ENCODE measurements around the gene NACA2.
A peak's percentile ranks its signal among the peaks of the same experiment; 100 is the strongest.
"Not testable (repeated sequence)": the region's sequence is repeated elsewhere in the genome, so short reads cannot be mapped to it uniquely, and the experiment has no call there.

Gene NACA2

DNA sequence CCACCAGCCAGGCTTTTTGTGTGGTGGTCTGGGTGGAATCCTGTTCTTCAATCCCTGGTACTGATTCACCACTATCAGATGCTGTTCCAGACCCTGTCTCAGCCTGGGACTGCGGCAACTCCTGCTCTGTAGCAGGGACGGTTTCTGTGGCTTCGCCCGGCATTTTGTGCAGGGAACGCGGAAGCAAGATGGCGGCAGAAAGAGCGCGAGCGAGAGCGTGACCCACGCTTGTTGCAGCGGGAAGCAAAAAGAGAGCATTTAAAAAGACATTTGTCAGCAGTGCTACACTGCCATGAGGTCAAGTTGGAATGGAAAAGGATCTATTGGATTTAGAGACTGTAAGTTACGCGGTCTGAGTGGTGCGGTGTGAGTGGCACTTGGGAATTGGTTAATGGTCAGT is at the start of gene NACA2:
Gene NACA2 (minus strand): TSS at position 202 of the 400 bp plus-strand sequence. CDS start 39 bp downstream, at position 163.
- no peak for DNase-seq

DNA sequence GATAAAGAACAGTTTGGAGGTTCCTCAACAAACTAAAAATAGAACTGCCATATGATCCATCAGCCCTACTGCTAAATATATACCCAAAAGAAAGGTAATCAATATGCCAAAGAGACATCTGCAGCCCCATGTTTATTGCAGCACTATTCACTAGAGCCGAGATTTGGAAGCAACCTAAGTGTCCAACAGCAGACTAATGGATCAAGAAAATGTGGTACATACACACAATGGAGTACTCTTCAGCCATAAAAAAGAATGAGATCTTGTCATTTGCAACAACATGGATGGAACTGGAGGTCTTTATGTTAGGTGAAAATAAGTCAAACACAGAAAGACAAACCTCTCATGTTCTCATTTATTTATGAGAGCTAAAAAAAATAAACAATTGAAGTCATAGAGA is 48.8 kb upstream of the NACA2 start:
- no peak for DNase-seq

DNA sequence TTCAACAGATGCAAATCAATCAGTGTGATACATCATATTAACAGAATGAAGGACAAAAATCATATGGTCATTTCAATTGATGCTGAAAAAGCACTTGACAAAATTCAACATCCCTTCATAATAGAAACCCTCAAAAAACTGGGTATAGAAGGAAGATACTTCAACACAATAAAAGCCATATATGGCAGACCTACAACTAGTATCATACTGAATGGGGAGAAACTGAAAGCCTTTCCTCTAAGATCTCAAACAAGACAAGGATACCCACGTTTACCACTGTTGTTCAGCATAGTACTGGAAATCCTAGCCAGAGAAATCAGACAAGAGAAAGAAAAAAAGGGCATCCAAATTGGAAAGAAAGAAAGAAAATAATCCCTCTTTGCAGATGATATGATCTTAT is 47.1 kb upstream of the NACA2 start:
- DNase-seq, result no peak

DNA sequence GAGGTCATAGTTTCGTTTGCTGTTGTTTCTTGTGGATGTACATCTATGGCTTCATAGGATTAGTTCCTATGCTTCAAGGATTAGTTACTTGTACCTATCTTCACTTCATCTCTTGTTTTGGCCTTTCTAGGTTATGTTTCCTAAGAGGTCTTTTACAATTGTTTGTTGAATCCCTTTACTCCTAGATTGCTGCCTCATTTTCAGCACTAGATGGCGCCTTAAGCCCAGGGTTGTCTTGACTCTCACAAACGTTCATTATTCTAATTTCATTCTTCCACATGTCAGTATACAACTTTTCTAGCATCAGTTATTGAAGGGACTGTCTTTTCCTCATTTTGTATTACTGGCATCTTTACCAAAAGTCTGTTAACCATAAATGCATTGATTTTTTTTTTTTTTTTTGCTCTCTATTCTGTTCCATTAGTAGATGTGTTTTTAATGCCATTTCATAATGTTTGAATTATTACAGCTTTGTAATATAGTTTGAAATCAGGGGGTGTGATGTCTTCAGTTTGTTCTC is 45.0 kb upstream of the NACA2 start:
- peak; percentile 33 for DNase-seq

DNA sequence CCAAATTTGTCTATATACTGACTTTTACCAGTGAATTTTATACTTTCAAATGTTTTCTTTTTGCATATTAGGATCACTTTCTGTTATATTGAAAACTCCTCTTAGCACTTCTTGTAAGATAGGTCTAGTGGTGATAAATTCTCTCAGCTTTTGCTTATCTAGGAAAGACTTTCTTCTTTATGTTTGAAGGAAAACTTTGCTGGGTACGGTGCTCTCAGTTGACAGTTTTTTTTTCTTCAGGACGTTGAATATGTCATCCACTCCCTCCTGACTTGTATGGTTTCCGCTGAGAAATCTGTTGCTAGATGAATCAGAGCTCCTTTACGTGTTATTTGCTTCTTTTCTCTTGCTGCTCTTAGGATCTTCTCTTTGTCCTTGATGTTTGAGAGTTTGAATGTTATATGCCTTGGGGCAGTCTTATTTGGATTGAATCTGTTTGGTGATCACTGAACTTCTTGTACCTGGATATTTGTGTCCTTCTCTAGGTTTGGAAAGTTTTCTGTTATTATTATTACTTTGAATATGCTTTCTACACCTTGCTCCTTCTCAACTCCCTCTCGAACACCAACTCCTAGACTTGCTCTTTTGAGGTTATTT is 44.0 kb upstream of the NACA2 start:
- no peak for DNase-seq

DNA sequence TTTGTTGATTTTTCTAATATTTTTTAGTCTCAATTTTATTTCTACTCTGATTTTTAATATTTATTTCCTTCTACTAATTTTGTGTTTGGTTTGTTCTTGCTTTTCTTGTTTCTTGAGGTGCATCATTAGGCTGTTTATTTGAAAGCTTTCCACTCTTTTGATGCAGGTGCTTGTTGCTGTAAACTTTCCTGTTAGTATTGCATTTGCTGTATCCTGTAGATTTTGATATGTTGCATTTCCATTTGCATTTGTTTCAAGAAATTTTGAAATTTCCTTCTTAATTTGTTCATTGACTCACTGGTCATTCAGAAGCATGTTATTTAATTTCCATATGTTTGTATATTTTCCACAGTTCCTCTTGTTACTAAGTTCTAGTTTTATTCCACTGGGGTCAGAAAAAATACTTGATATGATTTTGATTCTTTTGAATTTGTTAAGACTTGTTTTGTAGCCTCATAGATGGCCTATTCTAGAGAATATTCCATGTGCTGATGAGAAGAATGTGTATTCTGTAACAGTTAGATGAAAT is 43.1 kb upstream of the NACA2 start:
- no peak for DNase-seq

DNA sequence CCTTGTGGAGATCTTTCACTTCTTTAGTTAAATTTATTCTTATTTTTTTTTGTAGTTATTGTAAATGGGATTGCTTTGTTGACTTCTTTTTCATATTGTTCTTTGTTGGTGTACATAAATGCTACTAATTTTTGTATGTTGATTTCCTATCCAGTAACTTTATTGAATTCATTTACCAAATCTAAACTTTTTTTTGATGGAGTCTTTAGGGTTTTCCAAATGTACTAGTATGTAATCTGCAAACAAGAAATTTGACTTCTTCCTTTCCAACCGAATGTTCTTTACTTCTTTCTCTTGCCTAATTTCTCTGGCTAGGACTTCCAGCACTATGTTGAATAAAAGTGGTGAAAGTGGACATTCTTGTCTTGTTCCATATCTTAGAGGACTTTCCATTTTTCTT is 41.8 kb upstream of the NACA2 start:
- DNase-seq, result no peak

DNA sequence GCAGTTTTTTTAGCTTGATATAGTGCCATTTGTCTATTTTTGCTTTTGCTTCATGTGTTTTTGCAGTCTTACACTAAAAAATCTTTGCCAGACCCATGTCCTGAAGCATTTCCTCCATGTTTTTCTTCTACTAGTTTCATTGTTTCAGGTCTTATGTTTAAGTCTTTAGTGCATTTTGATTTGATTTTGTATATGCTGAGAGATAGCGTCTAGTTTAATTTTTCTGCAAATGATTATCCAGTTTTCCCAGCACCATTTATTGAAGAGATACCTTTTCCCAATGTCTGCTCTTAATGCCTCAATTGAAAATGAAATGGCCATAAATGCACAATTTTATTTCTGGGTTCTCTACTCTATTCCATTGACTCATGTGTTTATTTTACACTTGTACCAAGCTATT is 40.8 kb upstream of the NACA2 start:
- DNase-seq, result no peak

DNA sequence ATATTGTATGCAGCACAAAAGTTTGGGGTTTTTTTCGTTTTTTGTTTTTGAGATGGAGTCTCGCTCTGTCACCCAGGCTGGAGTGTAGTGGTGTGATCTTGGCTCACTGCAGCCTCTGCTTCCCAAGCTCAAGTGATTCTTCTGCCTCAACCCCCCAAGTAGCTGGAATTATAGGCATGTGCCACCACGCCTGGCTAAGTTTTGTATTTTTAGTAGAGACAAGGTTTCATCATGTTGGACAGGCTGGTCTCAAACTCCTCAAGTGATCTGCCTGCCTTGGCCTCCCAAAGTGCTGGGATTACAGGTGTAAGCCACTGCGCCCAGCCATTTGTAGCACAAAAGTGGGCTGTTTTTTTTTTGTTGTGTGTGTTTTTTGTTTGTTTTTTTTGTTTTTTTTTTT is 37.1 kb upstream of the NACA2 start:
- DNase-seq, result not testable (repeated sequence)

DNA sequence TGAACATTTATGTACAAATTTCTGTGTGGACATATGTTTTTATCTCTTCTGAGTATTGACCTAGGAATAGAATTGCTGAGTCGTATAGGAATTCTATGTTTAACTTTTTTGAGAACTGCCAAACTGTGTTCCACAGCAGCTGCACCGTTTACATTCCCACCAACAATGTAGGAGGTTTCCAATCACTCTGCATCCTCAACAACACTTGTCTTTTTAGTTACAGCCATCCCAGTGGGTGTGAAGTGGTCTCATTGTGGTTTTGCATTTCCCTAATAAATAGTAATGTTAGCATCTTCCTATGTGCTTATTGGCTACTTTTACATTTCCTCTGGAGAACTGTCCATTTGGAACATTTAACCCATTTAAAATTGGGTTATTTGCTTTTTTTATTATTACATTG is 36.6 kb upstream of the NACA2 start:
- no peak for DNase-seq

DNA sequence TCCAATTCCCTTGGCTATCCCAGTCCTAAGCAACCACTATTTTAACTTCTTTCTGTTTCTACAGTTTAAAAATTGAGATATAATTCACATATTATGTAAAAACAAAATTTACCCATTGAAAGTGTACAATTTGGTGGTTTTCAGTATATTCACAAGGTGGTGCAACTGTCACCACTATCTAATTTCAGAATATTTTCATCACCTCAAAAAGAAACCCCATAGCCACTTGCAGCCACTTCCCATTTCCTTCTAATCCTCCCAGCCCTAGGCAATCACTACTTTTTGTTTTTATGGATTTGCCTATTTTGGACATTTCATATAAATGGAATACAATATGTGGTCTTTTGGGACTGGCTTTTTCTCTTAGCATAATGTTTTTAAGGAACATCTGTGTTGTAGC is 36.1 kb upstream of the NACA2 start:
- DNase-seq, result no peak

DNA sequence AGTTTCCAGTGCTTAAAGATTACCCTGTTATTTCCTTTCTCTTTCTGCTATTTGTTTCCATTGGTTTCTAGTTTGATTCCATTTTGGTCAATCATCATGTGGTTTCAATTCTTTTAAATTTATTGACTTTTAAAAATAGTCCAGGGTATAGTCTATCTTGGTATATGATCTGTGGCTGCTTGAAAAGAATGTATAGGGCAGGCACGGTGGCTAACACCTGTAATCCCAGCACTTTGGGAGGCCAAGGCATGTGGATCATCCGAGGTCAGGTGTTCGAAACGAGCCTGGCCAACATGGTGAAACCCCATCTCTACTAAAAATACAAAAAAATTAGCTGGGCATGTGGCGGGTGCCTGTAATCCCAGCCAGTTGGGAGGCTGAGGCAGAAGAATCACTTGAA is 34.5 kb upstream of the NACA2 start:
- DNase-seq, result no peak

DNA sequence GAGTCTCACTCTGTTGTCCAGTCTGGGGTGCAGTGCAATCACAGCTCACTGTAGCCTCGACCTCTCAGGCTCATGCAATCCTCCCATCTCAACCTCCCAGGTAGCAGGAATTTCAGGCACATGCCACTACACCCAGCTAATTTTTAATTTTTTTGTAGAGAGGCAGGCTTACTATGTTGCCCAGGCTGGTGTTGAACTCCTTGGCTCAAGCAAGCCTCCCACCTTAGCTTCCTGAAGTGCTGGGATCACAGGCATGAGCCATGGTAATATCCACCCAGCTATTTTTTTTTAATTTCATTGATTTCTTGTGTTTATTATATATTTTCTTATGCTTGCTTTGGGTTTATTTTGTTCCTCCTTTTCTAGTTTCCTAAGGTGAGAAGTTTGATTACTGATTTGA is 33.9 kb upstream of the NACA2 start:
- no peak for DNase-seq

DNA sequence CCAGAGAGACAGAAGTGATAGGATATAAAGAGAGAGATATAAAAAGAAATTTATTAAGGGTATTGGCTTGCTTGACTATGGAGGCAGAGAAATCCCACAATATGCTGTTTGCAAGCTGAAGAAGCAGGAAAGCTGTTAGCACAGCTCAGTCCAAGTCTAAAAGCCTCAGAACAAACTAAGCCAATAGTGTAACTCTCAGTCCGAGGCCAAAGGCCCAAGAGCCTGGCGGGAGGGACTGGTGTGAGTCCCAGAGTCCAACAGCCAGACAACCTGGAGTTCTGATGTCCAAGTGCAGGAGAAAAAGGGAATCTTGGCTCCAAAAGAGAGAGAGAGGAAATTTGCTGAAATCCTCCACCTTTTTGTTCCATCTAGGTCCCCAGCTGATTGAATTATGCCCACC is 30.3 kb upstream of the NACA2 start:
- no peak for DNase-seq

DNA sequence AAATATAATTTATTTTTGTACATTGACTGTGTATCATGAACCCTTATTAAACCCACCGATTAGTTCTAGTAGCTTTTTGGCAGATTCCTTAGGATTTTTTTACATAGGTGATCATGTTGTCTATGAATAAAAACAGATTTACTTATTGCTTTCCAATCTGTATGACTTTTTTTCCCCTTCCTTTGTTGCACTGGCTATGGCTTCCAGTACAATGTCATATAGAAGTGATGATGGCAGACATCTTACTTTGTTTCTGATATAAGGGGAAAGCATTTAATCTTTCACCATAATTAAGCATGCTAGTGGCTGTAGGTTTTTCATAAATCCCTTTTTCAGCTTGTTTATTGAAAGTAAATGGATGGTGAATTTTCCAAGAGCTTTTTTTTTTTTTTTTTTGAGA is 28.9 kb upstream of the NACA2 start:
- DNase-seq, result no peak

DNA sequence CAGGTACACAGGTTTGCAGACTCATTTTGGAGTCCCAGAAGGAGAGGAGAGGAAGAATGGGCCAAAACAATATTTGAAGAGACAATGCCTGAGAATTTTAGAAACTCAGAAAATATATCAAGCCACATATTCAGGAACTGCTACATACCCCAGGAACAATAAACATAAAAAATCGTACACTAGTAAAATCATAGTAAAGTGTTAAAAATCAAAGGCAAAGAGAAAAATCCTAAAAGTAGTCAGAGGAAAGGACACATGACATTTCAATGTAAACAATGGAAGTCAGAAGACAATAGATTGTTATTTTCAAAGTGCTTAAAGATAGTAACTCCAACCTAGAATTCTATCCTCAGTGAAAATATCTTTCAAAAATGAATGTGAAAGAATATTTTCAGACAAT is 28.5 kb upstream of the NACA2 start:
- no peak for DNase-seq

DNA sequence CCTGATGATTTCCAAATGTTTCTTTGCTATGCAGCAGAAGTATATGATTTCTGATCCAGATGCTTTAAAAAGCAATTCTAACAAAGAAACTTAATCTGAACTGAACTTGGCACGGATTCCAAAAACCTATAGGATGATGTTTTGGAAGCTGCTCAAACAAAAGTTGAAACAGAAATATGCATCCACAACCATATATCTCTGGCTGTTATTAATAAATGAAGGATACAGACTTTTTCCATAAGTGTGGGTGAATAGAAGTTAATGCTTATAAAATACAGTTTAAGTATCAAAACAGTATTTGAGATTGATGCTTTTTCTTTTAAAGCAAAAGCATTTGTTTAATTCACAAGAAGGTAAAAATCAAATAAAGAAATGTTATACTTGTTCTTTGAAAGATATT is 27.9 kb upstream of the NACA2 start:
- no peak for DNase-seq

DNA sequence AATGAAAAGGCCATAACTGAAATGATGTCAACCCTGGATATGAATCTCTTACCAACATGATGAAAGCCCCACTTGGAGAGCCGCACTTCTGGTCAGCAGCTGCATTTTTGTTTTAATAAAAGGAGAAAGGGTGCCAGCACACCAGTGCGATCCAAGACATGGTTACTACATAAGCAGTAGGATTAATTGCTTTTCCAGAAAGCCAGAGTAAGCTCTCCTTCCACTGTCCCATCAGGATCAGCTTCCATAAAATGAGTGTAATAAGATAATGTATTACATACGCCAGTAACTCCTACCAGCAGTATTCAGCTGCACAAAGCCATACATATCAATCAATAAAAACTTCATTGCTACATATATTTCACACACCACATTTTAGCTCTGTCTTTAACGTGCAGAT is 26.3 kb upstream of the NACA2 start:
- DNase-seq, result no peak

DNA sequence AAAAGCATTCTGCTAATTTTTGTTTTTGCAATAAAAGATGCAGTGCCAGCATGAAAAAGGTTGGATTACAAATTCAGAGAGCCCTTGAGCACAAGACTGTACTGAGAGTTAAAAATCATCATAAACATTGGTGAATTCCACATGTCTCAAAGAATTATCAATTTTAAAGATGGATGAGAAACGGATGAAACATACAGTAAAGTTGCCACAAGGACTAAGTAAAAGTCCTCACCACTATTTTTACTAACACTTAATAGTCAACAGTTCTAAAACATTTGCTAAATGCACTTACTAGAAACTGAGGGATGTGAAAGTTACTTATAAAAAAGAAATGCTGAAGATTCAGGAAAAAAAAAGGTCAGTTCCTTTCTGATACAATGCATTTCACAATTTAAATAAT is 25.8 kb upstream of the NACA2 start:
- no peak for DNase-seq

DNA sequence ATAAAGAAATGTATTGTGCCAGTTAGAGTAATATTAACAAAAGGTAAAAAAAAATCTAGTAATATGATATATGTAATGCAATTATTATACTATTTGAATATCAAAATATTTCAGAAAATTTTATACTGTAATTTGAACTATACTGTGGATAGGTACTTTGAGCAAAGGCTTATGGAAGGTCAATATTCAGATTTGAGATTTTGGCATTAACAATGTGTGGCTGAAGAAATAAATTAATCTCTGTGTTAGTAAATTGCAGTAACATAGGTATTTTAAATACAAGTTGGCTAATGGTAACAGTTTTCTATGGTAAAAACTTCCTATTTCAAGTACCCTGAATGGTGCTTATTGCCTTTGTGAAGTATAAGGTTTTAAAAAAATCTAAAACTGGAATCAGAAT is 23.2 kb upstream of the NACA2 start:
- DNase-seq, result no peak

DNA sequence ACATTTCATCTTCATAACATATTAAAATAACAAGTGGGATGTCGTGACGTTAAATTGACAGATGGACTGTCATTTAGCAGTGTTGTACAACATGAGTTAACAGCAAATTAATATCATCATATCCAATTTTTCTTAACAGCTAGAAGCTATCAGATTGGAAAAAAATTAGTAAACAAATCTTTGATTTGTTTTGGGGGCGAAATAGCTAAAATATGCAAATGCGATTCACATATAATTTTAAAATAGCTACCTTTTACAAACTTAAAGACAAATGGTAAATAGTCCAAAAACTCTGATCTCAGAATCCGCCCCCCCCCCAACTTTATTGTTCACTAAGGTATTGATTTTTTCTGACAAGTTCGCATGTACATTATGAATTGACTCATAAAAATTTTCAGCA is 20.3 kb upstream of the NACA2 start:
- no peak for DNase-seq

DNA sequence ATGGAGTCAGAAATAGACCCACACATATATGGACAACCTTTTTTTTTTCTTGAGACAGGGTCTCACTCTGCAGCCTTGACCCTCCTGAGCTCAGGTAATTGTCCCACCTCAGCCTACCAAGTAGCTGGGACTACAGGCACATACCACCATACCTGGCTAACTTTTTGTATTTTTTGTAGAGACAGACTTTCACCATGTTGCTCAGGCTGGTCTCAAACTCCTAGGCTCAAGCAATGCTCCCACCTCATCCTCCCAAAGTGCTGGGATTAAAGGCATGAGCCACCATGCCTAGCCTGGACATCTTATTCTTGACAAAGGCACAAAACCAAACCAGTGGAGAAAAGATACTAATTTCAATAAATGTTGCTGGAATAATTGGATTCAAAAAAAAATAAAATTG is 14.7 kb upstream of the NACA2 start:
- no peak for DNase-seq

DNA sequence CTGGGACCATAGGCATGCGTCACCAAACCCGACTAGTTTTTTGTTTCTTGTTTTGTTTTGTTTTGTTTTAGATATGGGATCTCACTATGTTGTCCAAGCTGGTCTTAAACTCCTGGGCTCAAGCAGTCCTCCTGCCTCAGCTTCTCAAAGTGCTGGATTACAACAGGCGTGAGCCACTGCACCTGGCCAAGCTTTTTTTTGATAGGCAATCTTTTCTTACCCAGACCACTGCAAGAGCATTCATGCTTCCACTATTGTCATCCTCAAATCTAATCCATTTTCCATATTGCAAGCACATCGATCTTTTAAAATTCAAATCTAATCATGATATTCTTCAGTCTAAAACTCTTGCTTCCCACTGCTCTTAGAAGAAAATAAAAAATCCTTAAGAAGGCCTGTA is 10.3 kb upstream of the NACA2 start:
- DNase-seq, result no peak

DNA sequence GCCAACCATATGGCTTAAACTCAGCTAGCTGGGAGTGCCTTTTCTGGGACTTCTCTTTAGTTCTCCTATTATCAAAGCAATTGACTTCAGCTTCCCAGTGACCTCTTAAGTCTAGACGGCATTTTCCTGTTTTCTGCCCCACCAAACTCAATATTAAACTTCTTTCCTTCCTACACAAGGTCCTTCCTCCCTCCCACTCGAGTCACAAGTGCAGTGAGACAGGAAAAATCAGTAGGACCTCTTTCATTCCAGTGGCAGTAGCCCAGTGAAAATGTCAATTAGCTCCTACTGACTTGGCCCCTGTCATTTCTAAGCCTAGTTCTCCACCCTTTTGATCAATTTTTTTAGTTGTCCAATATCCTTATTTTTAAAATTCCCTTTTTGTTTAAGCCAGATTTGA is 9.6 kb upstream of the NACA2 start:
- DNase-seq, result no peak

DNA sequence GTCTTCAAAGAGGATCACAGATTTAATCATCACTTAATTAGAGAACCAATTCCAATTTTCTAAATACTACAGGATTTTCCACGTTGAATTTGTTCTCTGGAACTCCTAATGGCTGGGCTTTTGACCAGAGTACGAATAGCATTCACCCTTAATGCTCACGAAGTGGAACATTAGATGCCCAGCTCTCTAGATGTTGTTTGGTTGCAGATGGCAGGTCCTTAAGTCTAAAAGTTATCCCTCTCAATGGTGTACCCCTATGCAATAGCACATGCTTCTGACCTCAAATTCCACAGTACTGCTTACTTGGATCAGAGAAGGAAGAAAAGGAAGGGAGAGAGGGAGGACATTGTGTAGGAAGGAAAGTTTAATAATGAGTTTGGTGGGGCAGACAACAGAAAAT is 8.6 kb upstream of the NACA2 start:
- no peak for DNase-seq
